Superior temporal gyrus (tissue), 1 donor: Measurements from ENCODE around the gene TXN2.

Experiments
- DNase-seq: peaks from one replicate; pipeline ENCODE4 v3.0.0-alpha.2; 2016; ENCODE audit errors: extremely low spot score

The TXN2 gene

GRCh38 chr22:36486619-36487384, 5.4 kb upstream of the TXN2 start:
- DNase-seq = no peak

- peak; percentile 83 for DNase-seq
These were observed 473 bp downstream of the TXN2 start for GRCh38 chr22:36480941-36481392.

- no peak for DNase-seq
These were observed 2.5 kb downstream of the TXN2 start for GRCh38 chr22:36478966-36479365.

- no peak for DNase-seq
These were observed 6.1 kb downstream of the TXN2 start for GRCh38 chr22:36475341-36475740.

GRCh38 chr22:36472689-36473088, 8.8 kb downstream of the TXN2 start:
- no peak for DNase-seq

GRCh38 chr22:36471341-36471821, 10.1 kb downstream of the TXN2 start:
- no peak for DNase-seq

GRCh38 chr22:36470994-36471331, 10.5 kb downstream of the TXN2 start:
- DNase-seq = no peak

- peak; percentile 90 for DNase-seq
These were observed 11.1 kb downstream of the TXN2 start for GRCh38 chr22:36470162-36470993.

- DNase-seq = no peak
These were observed 12.2 kb downstream of the TXN2 start for GRCh38 chr22:36469094-36469710.

GRCh38 chr22:36467946-36468345, 13.5 kb downstream of the TXN2 start:
- no peak for DNase-seq

- DNase-seq = no peak
These were observed 14.2 kb downstream of the TXN2 start for GRCh38 chr22:36467042-36467810.

- DNase-seq = no peak
These were observed 15.2 kb downstream of the TXN2 start for GRCh38 chr22:36466258-36466657.

- DNase-seq = no peak
These were observed 16.0 kb downstream of the TXN2 start for GRCh38 chr22:36465232-36466021.

GRCh38 chr22:36464715-36465231, 16.7 kb downstream of the TXN2 start:
- no peak for DNase-seq

- no peak for DNase-seq
These were observed 17.7 kb downstream of the TXN2 start for GRCh38 chr22:36463783-36464184.

- DNase-seq = no peak
These were observed 19.5 kb downstream of the TXN2 start for GRCh38 chr22:36461665-36462649.

GRCh38 chr22:36460202-36460601, 21.2 kb downstream of the TXN2 start:
- DNase-seq = no peak

GRCh38 chr22:36457688-36458450, 23.6 kb downstream of the TXN2 start:
- no peak for DNase-seq

- DNase-seq = no peak
These were observed 25.0 kb downstream of the TXN2 start for GRCh38 chr22:36456464-36456845.
